T-helper 2 cell treated with Interferon-gamma antibody and Interleukin-4, amounts not matched to agents 5 μg/mL and 100 μg/mL, for 36 hours (primary cell): ENCODE results near the gene PCDHGB3.
"Not testable (repeated sequence)": the region's sequence is repeated elsewhere in the genome, so short reads cannot be mapped to it uniquely, and the experiment has no call there.

ENCODE experiments used
- DNase-seq: peaks from one replicate; pipeline ENCODE4 v3.0.0; 2021; ENCODE audit warnings: low spot score
- H3K27ac Mint-ChIP-seq: one replicate; pipeline ENCODE4 v1.8.0; 2021; ENCODE audit warnings: mild to moderate bottlenecking, mixed read lengths
- H3K27me3 Mint-ChIP-seq: one replicate; pipeline ENCODE4 v1.8.0; 2021; ENCODE audit warnings: low read depth, mixed read lengths
- H3K36me3 Mint-ChIP-seq: one replicate; pipeline ENCODE4 v1.8.0; 2021; ENCODE audit warnings: low read depth, mixed read lengths
- H3K4me1 Mint-ChIP-seq: one replicate; pipeline ENCODE4 v1.8.0; 2021; ENCODE audit warnings: low read depth, mixed read lengths
- H3K4me3 Mint-ChIP-seq: one replicate; pipeline ENCODE4 v1.8.0; 2022; ENCODE audit warnings: mild to moderate bottlenecking, moderate library complexity, mixed read lengths
- H3K9me3 Mint-ChIP-seq: one replicate; pipeline ENCODE4 v1.8.0; 2021; ENCODE audit warnings: mixed read lengths

The PCDHGB3 gene

DNA sequence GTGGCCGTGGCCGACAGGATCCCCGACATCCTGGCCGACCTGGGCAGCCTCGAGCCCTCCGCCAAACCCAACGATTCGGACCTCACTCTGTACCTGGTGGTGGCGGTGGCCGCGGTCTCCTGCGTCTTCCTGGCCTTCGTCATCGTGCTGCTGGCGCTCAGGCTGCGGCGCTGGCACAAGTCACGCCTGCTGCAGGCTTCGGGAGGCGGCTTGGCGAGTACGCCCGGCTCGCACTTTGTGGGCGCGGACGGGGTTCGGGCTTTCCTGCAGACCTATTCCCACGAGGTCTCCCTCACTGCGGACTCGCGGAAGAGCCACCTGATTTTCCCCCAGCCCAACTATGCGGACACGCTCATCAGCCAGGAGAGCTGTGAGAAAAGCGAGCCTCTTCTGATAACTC lies 24.0 kb upstream of the PCDHGB3 start:
- peaks cover 12% of the 10 kb centered on the region for H3K27me3 Mint-ChIP-seq
- H3K4me1 Mint-ChIP-seq = not testable (repeated sequence)
- peaks cover 36% of the 10 kb centered on the region for H3K9me3 Mint-ChIP-seq

GRCh38 chr5:141349917-141350619 lies 20.0 kb upstream of the PCDHGB3 start, which contains the start of gene PCDHGB1:
Gene PCDHGB1 (plus strand): TSS chr5:141350099. CDS start chr5:141350261, 162 bp downstream.
- Mint-ChIP-seq H3K4me1 (peaks cover 2% of the 10 kb centered on the region), H3K36me3 (peaks cover 1% of the 10 kb centered on the region), H3K4me3 (peak within 1 kb of the TSS; percentile 81), H3K27me3 (peaks cover 14% of the 10 kb centered on the region), H3K27ac (no peak within 1 kb of the TSS), H3K9me3 (peaks cover 29% of the 10 kb centered on the region)
- DNase-seq = peak; percentile 27

More for the DNA sequence above, 24.0 kb upstream of the PCDHGB3 start:
- not testable (repeated sequence) for DNase-seq, H3K27ac Mint-ChIP-seq, H3K36me3 Mint-ChIP-seq, H3K4me3 Mint-ChIP-seq

DNA sequence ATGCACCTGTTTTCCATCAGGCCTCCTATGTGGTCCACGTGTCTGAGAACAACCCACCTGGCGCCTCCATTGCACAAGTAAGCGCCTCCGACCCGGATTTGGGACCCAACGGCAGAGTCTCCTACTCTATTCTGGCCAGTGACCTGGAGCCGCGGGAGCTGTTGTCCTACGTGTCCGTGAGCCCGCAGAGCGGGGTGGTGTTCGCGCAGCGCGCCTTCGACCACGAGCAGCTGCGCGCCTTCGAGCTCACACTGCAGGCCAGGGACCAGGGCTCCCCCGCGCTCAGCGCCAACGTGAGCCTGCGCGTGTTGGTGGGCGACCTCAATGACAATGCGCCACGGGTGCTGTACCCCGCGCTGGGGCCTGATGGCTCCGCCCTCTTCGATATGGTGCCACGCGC lies 18.5 kb upstream of the PCDHGB3 start:
- no peak for DNase-seq
- H3K4me1 Mint-ChIP-seq = peaks cover 2% of the 10 kb centered on the region
- H3K9me3 Mint-ChIP-seq = peaks cover 25% of the 10 kb centered on the region
- H3K27ac Mint-ChIP-seq = no peak overlapping the region
- H3K27me3 Mint-ChIP-seq = peaks cover 13% of the 10 kb centered on the region
- H3K4me3 Mint-ChIP-seq = no peak overlapping the region
- peaks cover 1% of the 10 kb centered on the region for H3K36me3 Mint-ChIP-seq

- Mint-ChIP-seq H3K4me1 (peaks cover 4% of the 10 kb centered on the region), H3K9me3 (peaks cover 21% of the 10 kb centered on the region), H3K27ac (no peak within 1 kb of the TSS), H3K4me3 (peak within 1 kb of the TSS; percentile 61), H3K27me3 (peaks cover 15% of the 10 kb centered on the region), H3K36me3 (peaks cover 1% of the 10 kb centered on the region)
- DNase-seq = no peak
Measured at GRCh38 chr5:141354900-141355469, 15.1 kb upstream of the PCDHGB3 start, which contains the start of gene PCDHGA4. Gene PCDHGA4 (plus strand): TSS chr5:141355021. CDS start chr5:141355108, 87 bp downstream.

DNA sequence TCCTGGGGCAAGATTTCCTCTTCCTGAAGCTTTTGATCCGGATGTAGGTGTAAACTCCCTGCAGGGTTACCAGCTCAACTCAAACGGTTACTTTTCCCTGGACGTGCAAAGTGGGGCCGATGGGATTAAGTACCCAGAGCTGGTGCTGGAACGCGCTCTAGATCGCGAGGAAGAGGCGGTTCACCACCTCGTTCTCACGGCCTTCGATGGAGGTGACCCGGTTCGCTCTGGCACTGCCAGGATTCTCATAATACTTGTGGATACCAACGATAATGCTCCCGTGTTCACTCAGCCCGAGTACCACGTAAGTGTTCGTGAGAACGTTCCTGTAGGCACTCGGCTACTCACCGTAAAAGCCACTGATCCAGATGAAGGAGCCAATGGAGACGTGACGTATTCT lies 14.4 kb upstream of the PCDHGB3 start:
- H3K4me1 Mint-ChIP-seq = peaks cover 2% of the 10 kb centered on the region
- no peak for DNase-seq
- H3K9me3 Mint-ChIP-seq = peaks cover 22% of the 10 kb centered on the region
- peaks cover 15% of the 10 kb centered on the region for H3K27me3 Mint-ChIP-seq
- H3K36me3 Mint-ChIP-seq = no peaks in the 10 kb centered on the region
- H3K4me3 Mint-ChIP-seq = peak overlapping the region; percentile 61
- H3K27ac Mint-ChIP-seq = no peak overlapping the region

DNA sequence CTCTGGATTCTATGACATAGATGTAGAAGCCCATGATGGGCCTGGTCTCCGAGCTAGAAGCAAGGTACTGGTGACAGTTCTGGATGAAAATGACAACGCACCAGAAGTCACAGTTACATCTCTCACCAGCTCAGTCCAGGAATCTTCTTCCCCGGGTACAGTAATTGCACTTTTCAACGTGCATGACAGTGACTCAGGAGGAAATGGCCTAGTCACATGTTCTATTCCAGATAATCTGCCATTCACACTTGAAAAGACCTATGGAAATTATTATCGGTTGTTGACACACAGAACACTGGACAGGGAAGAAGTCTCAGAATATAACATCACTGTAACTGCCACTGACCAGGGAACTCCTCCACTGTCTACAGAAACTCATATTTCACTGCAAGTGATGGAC lies 13.9 kb upstream of the PCDHGB3 start:
- Mint-ChIP-seq H3K9me3 (peaks cover 27% of the 10 kb centered on the region), H3K27me3 (peaks cover 20% of the 10 kb centered on the region), H3K36me3 (peaks cover under 1% of the 10 kb centered on the region), H3K27ac (no peak overlapping the region), H3K4me3 (no peak overlapping the region), H3K4me1 (peaks cover 2% of the 10 kb centered on the region)
- no peak for DNase-seq

DNA sequence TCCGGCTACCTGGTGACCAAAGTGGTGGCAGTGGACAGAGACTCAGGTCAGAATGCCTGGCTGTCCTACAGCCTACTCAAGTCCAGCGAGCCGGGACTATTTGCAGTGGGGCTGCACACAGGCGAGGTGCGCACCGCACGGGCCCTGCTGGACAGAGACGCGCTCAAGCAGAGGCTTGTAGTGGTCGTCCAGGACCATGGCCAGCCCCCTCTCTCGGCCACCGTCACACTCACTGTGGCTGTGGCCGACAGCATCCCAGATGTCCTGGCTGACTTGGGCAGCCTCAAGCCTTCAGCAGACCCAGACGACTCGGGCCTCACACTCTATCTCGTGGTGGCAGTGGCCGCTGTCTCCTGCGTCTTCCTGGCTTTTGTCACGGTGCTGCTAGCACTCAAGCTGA lies 13.1 kb upstream of the PCDHGB3 start:
- peaks cover 30% of the 10 kb centered on the region for H3K9me3 Mint-ChIP-seq
- H3K27me3 Mint-ChIP-seq = peaks cover 23% of the 10 kb centered on the region
- H3K27ac Mint-ChIP-seq = no peak overlapping the region
- H3K4me1 Mint-ChIP-seq = peaks cover 2% of the 10 kb centered on the region
- DNase-seq = no peak
- peaks cover 3% of the 10 kb centered on the region for H3K36me3 Mint-ChIP-seq
- H3K4me3 Mint-ChIP-seq = no peak overlapping the region

- no peak for DNase-seq
Measured at GRCh38 chr5:141359790-141360426, 10.1 kb upstream of the PCDHGB3 start, which contains the start of gene PCDHGB2. Gene PCDHGB2 (plus strand): TSS chr5:141359994. CDS start chr5:141360136, 142 bp downstream.

GRCh38 chr5:141360685-141361084 lies 9.4 kb upstream of the PCDHGB3 start:
- Mint-ChIP-seq H3K36me3 (peaks cover 7% of the 10 kb centered on the region), H3K4me3 (no peak overlapping the region), H3K9me3 (peaks cover 44% of the 10 kb centered on the region), H3K27me3 (peaks cover 48% of the 10 kb centered on the region), H3K4me1 (peaks cover 2% of the 10 kb centered on the region), H3K27ac (no peak overlapping the region)
- DNase-seq = no peak

More at GRCh38 chr5:141359790-141360426, 10.1 kb upstream of the PCDHGB3 start, which contains the start of gene PCDHGB2:
- Mint-ChIP-seq H3K27me3 (peaks cover 40% of the 10 kb centered on the region), H3K36me3 (peaks cover 7% of the 10 kb centered on the region), H3K4me3 (peak within 1 kb of the TSS; percentile 89), H3K4me1 (peaks cover 2% of the 10 kb centered on the region), H3K27ac (peak within 1 kb of the TSS; percentile 68), H3K9me3 (peaks cover 36% of the 10 kb centered on the region)

- Mint-ChIP-seq H3K4me1 (peaks cover 2% of the 10 kb centered on the region), H3K9me3 (peaks cover 42% of the 10 kb centered on the region), H3K27me3 (peaks cover 51% of the 10 kb centered on the region), H3K27ac (no peak overlapping the region), H3K36me3 (peaks cover 7% of the 10 kb centered on the region), H3K4me3 (no peak overlapping the region)
- no peak for DNase-seq
Measured at GRCh38 chr5:141362719-141363118, 7.3 kb upstream of the PCDHGB3 start.

GRCh38 chr5:141363952-141364660 lies 5.9 kb upstream of the PCDHGB3 start, which contains the start of gene PCDHGA5:
Gene PCDHGA5 (plus strand): TSS chr5:141364162. CDS start chr5:141364331, 169 bp downstream.
- peaks cover 7% of the 10 kb centered on the region for H3K36me3 Mint-ChIP-seq
- no peak within 1 kb of the TSS for H3K27ac Mint-ChIP-seq
- H3K9me3 Mint-ChIP-seq = peaks cover 42% of the 10 kb centered on the region
- H3K4me1 Mint-ChIP-seq = peaks cover 2% of the 10 kb centered on the region
- H3K27me3 Mint-ChIP-seq = peaks cover 53% of the 10 kb centered on the region
- no peak within 1 kb of the TSS for H3K4me3 Mint-ChIP-seq
- no peak for DNase-seq

- Mint-ChIP-seq H3K36me3 (peaks cover 5% of the 10 kb centered on the region), H3K4me3 (no peak overlapping the region), H3K27me3 (peaks cover 50% of the 10 kb centered on the region), H3K27ac (no peak overlapping the region), H3K9me3 (peaks cover 31% of the 10 kb centered on the region), H3K4me1 (peaks cover 2% of the 10 kb centered on the region)
- no peak for DNase-seq
Measured at GRCh38 chr5:141366016-141366896, 3.8 kb upstream of the PCDHGB3 start.
